Measurements from ENCODE around the gene SYNRG.

Gene SYNRG

DNA sequence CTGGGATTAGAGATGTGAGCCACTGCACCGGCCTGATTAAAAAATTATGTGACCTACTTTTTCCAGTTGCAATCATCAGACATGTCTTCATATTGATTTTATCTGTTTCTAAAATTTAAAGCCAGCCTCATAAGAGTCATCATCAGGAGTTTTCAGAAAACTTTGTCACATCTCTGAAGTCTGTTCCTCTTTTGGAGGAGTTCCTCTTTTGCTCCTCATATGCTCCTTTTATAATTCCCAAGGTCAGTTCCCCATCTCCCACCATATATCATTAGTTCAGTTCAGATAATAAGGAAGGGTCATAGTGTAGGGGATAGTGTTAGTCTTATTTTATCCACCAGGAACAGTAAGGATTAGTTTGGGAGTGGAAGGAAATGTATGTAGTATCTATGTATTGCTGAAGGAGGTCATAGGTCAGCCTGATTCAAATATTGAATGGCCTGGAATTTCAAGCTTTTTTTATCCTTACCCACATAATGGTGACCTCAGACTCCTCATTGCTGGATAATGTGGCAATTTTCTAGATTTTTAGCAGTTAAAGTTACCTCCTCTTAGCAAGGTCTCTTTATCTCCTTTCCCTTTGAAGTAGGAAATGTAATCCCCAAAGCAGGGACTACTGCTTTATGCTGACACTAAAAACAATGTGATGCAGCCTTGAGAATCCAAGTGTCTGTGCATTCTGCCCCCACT, 133.3 kb downstream of the SYNRG start:
- Mint-ChIP-seq H3K9me3 (no peaks in the 10 kb centered on the region), H3K27me3 (no peaks in the 10 kb centered on the region), H3K27ac (no peak overlapping the region), H3K4me1 (ENCODE audit: low read depth) (no peaks in the 10 kb centered on the region), H3K4me3 (no peak overlapping the region), H3K36me3 (ENCODE audit: low read depth) (peaks cover 89% of the 10 kb centered on the region)
- DNase-seq, result no peak

GRCh38 chr17:37470181-37470580, 139.0 kb downstream of the SYNRG start:
- H3K27me3 Mint-ChIP-seq, result no peaks in the 10 kb centered on the region
- no peak for DNase-seq
- peaks cover 90% of the 10 kb centered on the region for H3K36me3 Mint-ChIP-seq (ENCODE audit: low read depth)
- H3K4me1 Mint-ChIP-seq (ENCODE audit: low read depth), result no peaks in the 10 kb centered on the region
- H3K27ac Mint-ChIP-seq, result no peak overlapping the region
- no peaks in the 10 kb centered on the region for H3K9me3 Mint-ChIP-seq
- no peak overlapping the region for H3K4me3 Mint-ChIP-seq

- no peaks in the 10 kb centered on the region for H3K27me3 Mint-ChIP-seq
- H3K4me1 Mint-ChIP-seq (ENCODE audit: low read depth), result peaks cover 4% of the 10 kb centered on the region
- no peak overlapping the region for H3K27ac Mint-ChIP-seq
- H3K4me3 Mint-ChIP-seq, result no peak overlapping the region
- no peaks in the 10 kb centered on the region for H3K9me3 Mint-ChIP-seq
- H3K36me3 Mint-ChIP-seq (ENCODE audit: low read depth), result peaks cover 85% of the 10 kb centered on the region
- no peak for DNase-seq
Observed at GRCh38 chr17:37466471-37466870, 142.7 kb downstream of the SYNRG start.

DNA sequence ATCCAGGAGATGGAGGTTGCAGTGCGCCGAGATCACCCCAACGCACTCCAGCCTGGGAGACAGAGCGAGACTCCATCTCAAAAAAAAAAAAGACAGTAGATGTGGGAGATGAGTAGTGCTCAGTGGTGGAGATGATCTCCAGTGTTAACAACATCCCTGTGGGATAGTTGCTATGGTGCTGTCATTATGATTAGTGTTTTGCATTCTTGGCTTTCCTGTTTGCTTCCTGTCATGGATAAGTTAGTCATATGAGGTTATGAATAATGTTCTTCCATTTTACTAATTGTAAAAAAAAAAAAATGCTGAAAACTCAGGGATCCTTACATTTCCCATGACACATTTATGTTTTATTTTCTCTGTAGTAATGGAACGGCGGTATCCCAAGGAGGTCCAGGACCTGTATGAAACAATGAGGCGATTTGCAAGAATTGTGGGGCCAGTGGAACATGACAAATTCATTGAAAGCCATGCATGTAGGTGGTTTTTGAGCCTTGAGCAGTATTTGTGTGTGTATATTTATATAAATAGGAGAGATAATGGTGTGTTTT, 144.1 kb downstream of the SYNRG start:
- H3K4me1 Mint-ChIP-seq (ENCODE audit: low read depth), result peaks cover 10% of the 10 kb centered on the region
- H3K27ac Mint-ChIP-seq, result no peak overlapping the region
- H3K9me3 Mint-ChIP-seq, result no peaks in the 10 kb centered on the region
- no peaks in the 10 kb centered on the region for H3K27me3 Mint-ChIP-seq
- no peak for DNase-seq
- peaks cover 85% of the 10 kb centered on the region for H3K36me3 Mint-ChIP-seq (ENCODE audit: low read depth)
- H3K4me3 Mint-ChIP-seq, result no peak overlapping the region
